GM19438 (cell line): Measurements from ENCODE around the gene PRKCE.

Source experiments
- ATAC-seq: cut with Tn5 transposase; IDR thresholded peaks from one replicate; pipeline ENCODE4 v1.9.1; 2021; ENCODE audit warnings: low read depth; ENCODE audit not compliant: unreplicated experiment

PRKCE gene

GRCh38 chr2:45747363-45747762 is 95.9 kb downstream of the PRKCE start:
- ATAC-seq, result no peak

GRCh38 chr2:45748239-45748638 is 96.8 kb downstream of the PRKCE start:
- no peak for ATAC-seq

GRCh38 chr2:45750001-45750400 is 98.5 kb downstream of the PRKCE start:
- ATAC-seq, result no peak

DNA sequence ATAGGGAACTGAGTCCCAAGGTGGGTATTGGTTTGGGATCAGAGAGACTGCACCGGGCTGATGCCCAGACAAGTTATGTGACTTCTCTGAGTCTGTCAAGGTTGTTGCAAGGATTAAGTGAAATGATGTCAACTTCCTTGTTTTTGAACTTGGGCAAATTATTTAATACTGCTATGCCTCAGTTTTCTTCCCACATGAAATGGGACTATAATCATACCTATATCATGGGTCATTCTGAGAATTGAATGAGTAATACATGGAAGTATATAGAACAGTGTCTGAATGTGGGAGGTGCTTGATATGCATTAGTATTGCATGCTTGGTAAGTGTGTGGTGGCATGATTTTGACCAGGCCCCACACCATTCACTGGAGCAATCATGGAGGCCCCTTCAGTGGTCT is 99.0 kb downstream of the PRKCE start:
- no peak for ATAC-seq

GRCh38 chr2:45753381-45753780 is 101.9 kb downstream of the PRKCE start:
- no peak for ATAC-seq

DNA sequence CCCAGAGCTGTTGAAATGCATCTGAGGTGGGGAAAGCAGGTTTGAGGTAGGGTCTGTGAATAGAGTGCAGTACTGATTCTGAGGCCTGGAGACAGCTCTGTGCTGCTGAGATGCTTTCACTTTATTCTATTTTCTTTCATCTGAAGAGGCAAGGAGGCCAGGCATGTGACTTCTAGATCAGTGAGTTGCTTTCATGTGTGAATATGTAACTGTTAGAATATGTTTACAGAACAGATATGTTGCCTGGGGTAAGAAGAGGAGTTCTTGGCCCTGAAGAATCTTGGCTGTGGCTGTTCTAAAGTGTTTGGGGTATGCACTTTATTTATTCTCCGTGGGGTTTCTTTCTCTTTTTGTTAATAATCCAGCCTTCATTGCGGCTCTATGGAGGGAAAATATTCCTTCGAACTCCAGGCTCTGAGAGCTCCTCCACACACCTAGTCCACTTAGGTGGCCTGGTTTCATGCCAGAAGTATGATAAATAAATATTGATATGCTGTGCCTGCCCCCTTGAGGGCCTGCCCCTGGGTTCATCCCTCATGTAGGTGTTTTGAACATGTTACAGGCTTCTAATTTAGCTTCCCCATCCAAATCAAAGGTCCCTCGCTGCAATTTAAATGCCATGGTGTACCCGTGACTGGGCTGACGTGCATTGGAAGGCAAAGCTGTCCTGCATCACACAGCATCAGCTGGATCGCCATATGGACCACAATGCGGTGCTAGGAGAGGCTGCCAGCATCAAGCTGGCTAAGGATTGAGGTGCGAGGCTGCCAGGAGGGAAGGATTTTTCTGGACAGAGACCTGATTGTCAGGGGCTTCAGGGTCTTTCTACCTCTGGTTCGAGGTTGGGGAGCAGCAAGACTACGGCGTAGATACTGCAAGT is 102.9 kb downstream of the PRKCE start:
- ATAC-seq, result no peak

GRCh38 chr2:45755585-45756335 is 104.3 kb downstream of the PRKCE start:
- ATAC-seq, result no peak

GRCh38 chr2:45758018-45758417 is 106.5 kb downstream of the PRKCE start:
- ATAC-seq, result no peak

DNA sequence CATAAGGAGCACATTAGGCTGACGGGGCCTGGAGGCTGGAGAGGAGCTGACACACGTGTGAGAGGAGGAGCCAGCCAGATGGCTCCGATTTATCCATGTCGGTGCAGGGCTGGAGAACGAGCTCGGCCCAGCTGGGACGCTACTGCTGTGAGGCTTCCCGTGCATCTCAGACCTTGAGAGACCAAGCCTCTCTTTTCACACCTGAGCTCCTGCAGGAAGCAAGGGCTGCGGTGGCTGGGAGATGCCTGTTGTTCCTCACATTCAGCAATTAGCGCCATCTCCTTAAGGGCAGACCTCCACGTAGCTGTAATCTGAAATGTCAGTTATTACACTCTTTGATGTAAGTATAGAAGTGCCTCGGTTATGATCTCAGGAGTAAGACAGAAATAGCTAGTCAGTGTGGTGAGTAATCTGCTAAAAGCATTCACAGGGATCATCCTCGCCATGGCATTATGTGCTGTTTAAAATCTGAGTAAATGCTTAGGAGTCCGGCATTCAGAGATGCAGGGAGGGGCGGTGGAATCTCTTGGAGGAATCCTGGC is 107.9 kb downstream of the PRKCE start:
- ATAC-seq, result no peak

DNA sequence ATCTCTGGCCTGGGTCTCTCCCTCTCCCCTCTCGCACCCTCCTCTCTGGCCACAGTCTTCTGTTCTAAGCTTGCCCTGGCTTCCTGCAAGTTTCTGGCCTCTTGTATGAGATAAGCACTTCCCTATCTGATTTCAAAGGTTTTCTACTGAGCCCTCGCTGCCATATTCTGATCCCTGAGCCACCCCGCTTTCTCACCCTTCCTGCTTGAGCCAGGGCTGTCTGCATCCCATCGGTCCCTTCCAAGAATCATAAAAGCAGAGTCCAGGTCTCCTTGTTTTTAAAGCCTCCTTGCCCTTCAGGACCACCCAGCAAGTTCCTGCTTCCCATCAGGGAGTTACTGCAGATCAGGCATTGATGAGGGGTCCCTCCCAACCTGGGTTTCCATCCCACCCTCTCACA is 110.2 kb downstream of the PRKCE start:
- no peak for ATAC-seq

DNA sequence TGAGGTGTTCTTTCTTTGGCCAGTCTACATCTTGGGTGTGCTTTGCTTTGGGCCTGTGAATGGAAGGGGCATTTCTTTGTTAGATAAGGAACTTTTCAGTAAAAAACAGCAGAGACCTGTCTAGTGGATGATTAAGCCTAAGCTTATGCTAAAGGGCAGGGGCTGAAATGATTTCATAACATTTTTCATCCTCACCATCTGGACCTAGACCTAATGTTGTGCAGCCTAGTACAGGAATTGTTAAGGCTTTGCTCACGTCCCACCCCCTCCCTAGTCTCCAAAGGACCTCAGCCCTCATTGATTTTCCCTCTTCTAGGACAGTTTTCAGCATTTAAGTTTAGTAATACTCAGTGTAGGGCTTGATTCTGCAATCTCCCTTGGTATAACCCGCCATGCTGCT is 111.8 kb downstream of the PRKCE start:
- no peak for ATAC-seq

- ATAC-seq, result no peak
Observed at GRCh38 chr2:45763797-45764196, 112.3 kb downstream of the PRKCE start.

- no peak for ATAC-seq
Observed at GRCh38 chr2:45765007-45765727, 113.7 kb downstream of the PRKCE start.

DNA sequence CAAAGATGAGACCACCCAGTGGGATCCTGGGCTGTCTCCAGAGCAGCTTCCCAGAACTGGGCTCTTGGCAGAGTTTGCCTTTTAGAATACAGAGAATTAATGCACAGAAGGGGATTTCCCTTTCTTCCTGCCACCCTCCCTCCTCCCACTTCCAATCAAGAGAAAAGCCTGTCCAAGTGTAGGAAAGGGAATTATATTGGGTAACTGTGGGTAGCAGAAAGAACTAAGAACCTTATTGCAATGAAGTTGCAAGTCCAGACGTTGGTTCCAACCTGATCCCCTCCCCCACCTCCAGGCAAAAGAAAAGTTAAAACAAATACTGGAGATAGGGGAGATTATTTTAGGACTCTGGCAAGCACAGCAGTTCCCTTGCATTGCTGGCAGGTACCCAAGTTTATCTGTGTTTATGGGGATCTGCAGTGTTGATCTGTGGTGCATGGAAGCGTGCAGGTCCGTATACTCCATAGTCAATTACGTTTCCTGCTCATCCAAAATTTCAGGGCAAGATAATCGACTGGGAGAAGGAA is 114.3 kb downstream of the PRKCE start:
- ATAC-seq, result no peak

- no peak for ATAC-seq
Observed at GRCh38 chr2:45768208-45768607, 116.7 kb downstream of the PRKCE start.

GRCh38 chr2:45769056-45769455 is 117.6 kb downstream of the PRKCE start:
- no peak for ATAC-seq

GRCh38 chr2:45769854-45770576 is 118.5 kb downstream of the PRKCE start:
- ATAC-seq, result no peak

GRCh38 chr2:45770811-45771210 is 119.3 kb downstream of the PRKCE start:
- no peak for ATAC-seq

GRCh38 chr2:45771261-45771660 is 119.8 kb downstream of the PRKCE start:
- ATAC-seq, result no peak

- ATAC-seq, result no peak
Observed at GRCh38 chr2:45772038-45772437, 120.6 kb downstream of the PRKCE start.
